Sigmoid colon (tissue), 4 donors: Measurements from ENCODE around the gene SENP3.

Experiments used
- POLR2AphosphoS5 ChIP-seq, 4 donors: sonication (generic); formaldehyde crosslinking; IDR thresholded peaks; one replicate each; pipeline ENCODE4 v1.6.1; 2017; ENCODE audit warnings: antibody characterized with exemption in 4 of 4
- TF ChIP-seq, protein P1 (sequence below), 4 experiments: fragments of 450-650 bp in 3 of 4; fragments of 200-600 bp in 1 of 4; IDR thresholded peaks; one replicate each; pipeline ENCODE4 v1.5.1; 2016 to 2019; ENCODE audit warnings: antibody characterized with exemption in 4 of 4, mild to moderate bottlenecking in 3 of 4, moderate library complexity in 2 of 4

DNA sequence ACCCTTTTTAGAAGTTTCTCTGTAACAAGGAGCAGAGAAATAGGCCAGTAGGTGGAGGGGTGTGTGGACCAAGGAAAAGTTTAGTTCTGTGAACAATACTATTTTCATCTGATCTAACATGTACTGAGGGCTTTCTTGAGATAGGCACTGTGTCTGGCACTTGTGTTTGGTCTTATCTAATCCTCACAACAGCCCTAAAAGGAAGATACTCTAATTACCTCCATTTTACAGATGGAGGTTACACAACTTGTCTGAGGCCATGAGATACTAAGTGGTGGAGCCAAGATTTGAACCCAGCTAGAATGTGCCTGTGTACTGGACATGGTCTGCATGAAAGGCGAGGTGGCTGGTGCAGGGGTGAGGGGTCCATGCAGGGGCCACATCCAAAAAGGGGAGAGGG is 8.4 kb upstream of the SENP3 start:
- TF ChIP-seq, protein P1, sequence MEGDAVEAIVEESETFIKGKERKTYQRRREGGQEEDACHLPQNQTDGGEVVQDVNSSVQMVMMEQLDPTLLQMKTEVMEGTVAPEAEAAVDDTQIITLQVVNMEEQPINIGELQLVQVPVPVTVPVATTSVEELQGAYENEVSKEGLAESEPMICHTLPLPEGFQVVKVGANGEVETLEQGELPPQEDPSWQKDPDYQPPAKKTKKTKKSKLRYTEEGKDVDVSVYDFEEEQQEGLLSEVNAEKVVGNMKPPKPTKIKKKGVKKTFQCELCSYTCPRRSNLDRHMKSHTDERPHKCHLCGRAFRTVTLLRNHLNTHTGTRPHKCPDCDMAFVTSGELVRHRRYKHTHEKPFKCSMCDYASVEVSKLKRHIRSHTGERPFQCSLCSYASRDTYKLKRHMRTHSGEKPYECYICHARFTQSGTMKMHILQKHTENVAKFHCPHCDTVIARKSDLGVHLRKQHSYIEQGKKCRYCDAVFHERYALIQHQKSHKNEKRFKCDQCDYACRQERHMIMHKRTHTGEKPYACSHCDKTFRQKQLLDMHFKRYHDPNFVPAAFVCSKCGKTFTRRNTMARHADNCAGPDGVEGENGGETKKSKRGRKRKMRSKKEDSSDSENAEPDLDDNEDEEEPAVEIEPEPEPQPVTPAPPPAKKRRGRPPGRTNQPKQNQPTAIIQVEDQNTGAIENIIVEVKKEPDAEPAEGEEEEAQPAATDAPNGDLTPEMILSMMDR (IDR thresholded peaks at IDR 0.05), result no peak
- no peak for TF ChIP-seq POLR2AphosphoS5 (IDR thresholded peaks at IDR 0.05)
